H1 (cell line): ENCODE measurements around the gene DTL.

Source experiments
- EP300 ChIP-seq, 2 experiments: IDR thresholded peaks; 1 replicate in 1 of 2; 2 replicates in 1 of 2; pipeline ENCODE4 v1.6.1; 2011 to 2012; ENCODE audit warnings: low read depth in 2 of 2, low read length in 2 of 2, mild to moderate bottlenecking in 2 of 2, borderline replicate concordance in 1 of 2, inconsistent platforms in 1 of 2, moderate library complexity in 1 of 2
- EZH2 ChIP-seq: fragments of 200-600 bp; sonication (generic); IDR thresholded peaks from 2 replicates; pipeline ENCODE4 v1.7.1; 2012; ENCODE audit warnings: low read depth, mild to moderate bottlenecking, moderate library complexity, low read length, inconsistent platforms; ENCODE audit not compliant: severe bottlenecking
- GABPA ChIP-seq: IDR thresholded peaks from 2 replicates; pipeline ENCODE4 v1.6.1; 2011; ENCODE audit warnings: mild to moderate bottlenecking, low read length, moderate library complexity, borderline replicate concordance; ENCODE audit not compliant: insufficient read depth
- GTF2F1 ChIP-seq: IDR thresholded peaks from 2 replicates; pipeline ENCODE4 v1.6.1; 2012; ENCODE audit warnings: low read depth, low read length, improper control_type of control experiment, borderline replicate concordance
- JUND ChIP-seq: IDR thresholded peaks from 2 replicates; pipeline ENCODE4 v1.6.1; 2011; ENCODE audit warnings: mild to moderate bottlenecking, improper control_type of control experiment, low read length
- POLR2A ChIP-seq, 2 experiments: IDR thresholded peaks; 1 replicate in 1 of 2; 2 replicates in 1 of 2; pipeline ENCODE4 v1.6.1; 2011; ENCODE audit warnings: low read depth in 2 of 2, low read length in 2 of 2, mild to moderate bottlenecking in 2 of 2; ENCODE audit errors: control extremely low read depth in 1 of 2
- TF ChIP-seq, protein P1 (sequence below), 3 experiments: IDR thresholded peaks; 1 replicate in 2 of 3; 2 replicates in 1 of 3; pipeline versions ENCODE4 v1.5.1 to v1.6.1; 2011; ENCODE audit warnings: low read length in 3 of 3, mild to moderate bottlenecking in 3 of 3, inconsistent platforms in 2 of 3, low read depth in 1 of 3, moderate library complexity in 1 of 3; ENCODE audit not compliant: insufficient read depth in 1 of 3; ENCODE audit errors: control extremely low read depth in 1 of 3
- TF ChIP-seq, protein P2 (sequence below): IDR thresholded peaks from 2 replicates; pipeline ENCODE4 v1.6.1; 2012; ENCODE audit warnings: inconsistent platforms

DNA sequence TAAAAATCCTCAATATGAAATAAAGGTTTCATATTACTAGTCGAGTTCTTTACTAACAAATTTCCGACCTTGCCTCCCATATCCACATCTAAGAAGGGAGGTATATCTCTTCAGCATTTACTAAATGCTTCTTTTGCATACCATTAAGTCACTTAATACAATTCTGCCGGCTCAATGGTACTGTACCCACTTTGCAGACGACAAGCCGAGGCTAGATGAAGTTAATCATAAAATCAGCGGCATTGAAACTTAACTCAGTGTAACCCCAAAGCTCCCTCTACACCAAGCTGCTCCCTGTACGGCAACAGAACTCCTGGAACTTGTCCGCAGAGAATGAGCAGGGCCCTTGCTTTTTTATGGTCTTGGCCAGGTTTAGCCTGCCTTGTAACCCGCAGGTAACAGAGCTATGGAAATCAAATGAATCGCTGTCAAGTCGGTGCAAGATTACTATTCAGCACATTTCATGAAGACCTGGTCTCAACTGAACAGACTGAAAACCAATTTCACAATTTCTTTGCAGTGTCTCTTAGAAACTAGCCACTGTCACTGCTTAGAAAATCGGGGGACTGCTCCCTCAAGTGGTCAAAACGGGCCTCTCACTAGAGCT, 929 bp upstream of the DTL start:
- TF ChIP-seq POLR2A (IDR thresholded peaks at IDR 0.05; ENCODE audit: control extremely low read depth in 1 of 2, low read depth in 2 of 2, low read length in 2 of 2) = no peak
- TF ChIP-seq, protein P1, sequence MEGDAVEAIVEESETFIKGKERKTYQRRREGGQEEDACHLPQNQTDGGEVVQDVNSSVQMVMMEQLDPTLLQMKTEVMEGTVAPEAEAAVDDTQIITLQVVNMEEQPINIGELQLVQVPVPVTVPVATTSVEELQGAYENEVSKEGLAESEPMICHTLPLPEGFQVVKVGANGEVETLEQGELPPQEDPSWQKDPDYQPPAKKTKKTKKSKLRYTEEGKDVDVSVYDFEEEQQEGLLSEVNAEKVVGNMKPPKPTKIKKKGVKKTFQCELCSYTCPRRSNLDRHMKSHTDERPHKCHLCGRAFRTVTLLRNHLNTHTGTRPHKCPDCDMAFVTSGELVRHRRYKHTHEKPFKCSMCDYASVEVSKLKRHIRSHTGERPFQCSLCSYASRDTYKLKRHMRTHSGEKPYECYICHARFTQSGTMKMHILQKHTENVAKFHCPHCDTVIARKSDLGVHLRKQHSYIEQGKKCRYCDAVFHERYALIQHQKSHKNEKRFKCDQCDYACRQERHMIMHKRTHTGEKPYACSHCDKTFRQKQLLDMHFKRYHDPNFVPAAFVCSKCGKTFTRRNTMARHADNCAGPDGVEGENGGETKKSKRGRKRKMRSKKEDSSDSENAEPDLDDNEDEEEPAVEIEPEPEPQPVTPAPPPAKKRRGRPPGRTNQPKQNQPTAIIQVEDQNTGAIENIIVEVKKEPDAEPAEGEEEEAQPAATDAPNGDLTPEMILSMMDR (IDR thresholded peaks at IDR 0.05; ENCODE audit: control extremely low read depth in 1 of 3, insufficient read depth in 1 of 3, low read depth in 1 of 3, low read length in 3 of 3) = 0 out of 4 replicates have a peak, but pooled peaks of 1 of the 3 experiments have one; percentile 55
- TF ChIP-seq, protein P2, sequence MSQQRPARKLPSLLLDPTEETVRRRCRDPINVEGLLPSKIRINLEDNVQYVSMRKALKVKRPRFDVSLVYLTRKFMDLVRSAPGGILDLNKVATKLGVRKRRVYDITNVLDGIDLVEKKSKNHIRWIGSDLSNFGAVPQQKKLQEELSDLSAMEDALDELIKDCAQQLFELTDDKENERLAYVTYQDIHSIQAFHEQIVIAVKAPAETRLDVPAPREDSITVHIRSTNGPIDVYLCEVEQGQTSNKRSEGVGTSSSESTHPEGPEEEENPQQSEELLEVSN = no peak
- no peak for TF ChIP-seq EP300 (IDR thresholded peaks at IDR 0.05; ENCODE audit: borderline replicate concordance in 1 of 2, low read depth in 2 of 2, low read length in 2 of 2)
- no peak for TF ChIP-seq GTF2F1
- no peak for TF ChIP-seq GABPA
- no peak for TF ChIP-seq JUND
- no peak for TF ChIP-seq EZH2
